ENCODE results near the gene SND1.
"Not testable (repeated sequence)": the region's sequence is repeated elsewhere in the genome, so short reads cannot be mapped to it uniquely, and the experiment has no call there.

Gene SND1

DNA sequence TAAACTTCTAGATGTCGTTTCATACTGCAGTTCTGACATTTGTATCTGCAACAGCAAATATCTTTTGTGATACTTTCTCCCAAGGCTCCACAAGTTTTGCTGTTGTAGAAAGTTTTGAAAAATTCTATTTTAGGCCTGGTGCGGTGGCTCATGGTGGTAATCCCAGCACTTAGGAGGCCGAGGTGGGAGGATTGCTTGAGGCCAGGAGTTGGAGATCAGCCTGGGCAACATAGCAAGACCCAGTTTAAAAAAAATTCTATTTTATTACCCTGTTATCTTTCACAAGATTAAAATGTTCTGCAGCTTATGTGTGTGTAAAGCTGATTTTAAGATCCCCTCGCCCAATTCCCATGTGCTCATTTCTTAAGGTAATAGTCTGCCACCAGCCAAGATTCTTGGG is 1.4 kb downstream of the SND1 start:
- no peak for DNase-seq

- DNase-seq, result no peak
Measured at GRCh38 chr7:127654404-127655394, 2.7 kb downstream of the SND1 start.

GRCh38 chr7:127655720-127656119 is 3.7 kb downstream of the SND1 start:
- no peak for DNase-seq

- DNase-seq, result no peak
Measured at GRCh38 chr7:127657500-127657899, 5.5 kb downstream of the SND1 start.

DNA sequence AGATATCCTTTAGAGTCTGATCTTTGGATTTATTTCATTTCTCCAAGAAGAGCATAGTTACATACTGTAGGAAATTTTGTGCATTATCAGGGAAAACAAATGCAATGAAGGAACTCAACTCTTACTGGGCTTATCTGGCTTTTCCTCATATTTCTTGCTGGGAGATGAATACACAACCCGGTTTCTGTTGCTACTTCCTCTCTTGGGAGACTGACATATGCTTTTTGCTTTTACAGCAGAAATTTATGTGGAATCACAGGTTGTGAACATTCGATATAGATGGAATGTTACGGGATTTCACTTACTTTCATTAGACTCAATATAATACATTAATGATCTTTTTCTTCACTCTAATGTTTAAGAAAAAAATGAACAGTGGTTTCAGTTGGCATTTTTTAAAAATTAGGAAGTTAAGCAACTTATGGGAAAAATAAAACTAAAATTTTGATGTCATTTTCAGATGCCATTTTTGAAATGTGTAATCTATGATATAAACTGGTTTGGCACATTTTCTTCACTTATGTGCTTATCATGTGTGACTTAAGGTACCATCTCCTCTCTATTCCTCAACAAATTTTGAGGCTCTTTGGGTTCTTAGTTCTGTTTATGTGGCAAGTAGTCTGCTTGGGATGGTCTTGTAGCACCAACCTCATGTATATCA is 7.1 kb downstream of the SND1 start:
- no peak for DNase-seq

DNA sequence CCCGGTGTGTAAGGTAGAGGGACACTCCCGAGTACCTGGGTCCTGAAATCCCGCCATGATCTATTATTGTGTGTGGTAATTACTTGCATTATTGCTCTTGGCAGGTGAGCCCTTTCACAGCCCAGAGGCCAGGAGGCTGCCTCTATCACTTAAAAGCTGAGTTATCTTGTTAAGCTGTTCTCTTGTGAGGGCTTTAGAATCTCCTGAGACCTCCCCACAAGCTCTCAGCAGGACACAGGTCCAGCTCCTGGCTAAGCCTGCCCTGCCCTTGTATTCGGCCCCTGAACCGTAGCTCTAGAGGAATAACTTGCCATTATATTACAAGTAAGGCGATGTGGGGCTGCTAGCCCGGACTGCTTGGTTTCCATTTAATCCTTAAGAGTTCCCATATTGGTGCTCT is 13.9 kb downstream of the SND1 start:
- no peak for DNase-seq

DNA sequence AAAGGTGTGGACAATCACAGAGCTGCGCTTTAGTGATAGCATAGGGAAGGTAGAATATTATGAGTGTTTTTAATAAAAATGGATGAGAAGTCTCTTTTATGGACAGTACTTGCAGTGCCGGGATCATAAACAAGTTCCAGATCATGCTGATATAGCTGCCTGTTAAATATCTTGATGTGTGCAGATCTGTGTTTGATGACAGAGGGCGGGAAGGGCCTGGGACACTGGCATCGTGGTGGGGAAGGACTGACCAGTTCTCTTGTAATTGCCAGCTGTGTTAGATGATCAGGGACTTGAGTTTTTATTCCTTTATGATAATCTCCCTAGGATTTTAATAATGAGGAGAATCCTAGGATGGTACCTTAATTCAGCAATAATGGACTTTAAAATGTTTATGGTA is 14.6 kb downstream of the SND1 start:
- no peak for DNase-seq

DNA sequence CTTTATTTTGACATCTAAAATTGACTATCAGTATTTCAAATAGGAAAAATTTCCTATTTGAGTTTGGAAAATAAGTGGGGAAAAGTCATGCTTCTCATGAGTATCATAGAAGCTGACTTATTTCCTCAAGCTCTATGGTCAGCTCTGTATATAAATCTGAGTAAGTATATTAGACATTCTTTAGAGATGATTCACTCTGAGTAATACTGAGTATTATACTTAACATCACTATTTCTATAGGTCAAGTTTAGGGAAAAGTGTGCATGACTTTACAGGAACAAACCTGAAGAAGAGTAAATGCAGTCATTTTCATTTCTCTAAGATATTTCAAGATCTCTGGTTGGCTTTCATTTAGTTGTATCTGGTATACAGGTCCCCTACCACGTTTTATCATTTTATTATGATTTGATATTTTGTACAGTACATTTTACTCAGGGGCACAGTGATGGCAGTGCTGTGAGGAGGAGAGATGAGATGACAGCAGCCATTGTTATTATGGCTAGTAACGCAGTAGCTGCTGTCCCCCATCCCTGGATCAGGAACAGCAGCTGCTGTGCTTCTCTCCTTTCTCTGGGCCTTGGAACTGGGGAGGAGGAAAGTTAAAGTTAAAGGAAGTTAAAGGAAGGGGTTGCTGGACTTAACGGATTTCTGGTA is 15.2 kb downstream of the SND1 start:
- DNase-seq, result no peak

- DNase-seq, result no peak
Measured at GRCh38 chr7:127667759-127668530, 16.0 kb downstream of the SND1 start.

GRCh38 chr7:127671341-127671740 is 19.3 kb downstream of the SND1 start:
- DNase-seq, result no peak

DNA sequence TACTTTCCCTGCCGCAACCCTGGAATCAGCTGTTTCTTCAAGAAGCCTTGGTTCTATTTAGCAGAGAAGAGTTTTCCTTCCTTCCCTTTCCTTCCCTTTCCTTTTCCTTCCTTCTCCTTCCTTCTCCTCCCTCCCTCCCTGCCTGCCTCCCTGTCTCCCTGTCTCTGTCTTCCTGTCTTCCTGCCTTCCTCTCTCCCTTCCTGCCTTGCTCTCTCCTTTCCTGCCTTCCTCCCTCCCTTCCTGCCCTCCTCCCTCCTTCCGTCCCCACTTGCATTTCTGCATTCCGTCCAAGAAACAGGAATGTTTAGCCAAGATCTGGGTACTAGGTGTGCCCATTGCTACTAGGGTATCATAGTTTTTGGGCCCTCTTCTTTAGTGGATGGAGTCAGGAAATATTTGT is 21.9 kb downstream of the SND1 start:
- no peak for DNase-seq

DNA sequence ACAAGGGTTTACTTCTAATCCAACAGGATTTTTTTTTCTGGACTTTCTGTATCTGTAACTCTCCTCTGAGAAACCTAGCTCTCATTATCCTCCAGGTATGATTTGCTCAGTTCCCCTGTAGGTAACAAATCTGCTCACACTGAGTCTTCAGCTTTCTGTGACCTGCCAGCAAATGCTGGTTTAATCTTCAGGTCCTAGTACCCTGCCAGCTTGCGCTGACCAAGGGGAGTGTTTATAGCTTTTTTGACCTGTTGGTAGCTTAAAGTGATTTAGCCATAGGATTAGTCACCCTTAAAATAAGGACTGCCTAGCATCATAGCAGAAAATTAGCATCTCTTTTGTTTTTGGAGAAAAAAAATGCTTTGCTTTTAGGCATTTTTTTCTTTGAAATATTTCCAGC is 22.4 kb downstream of the SND1 start:
- no peak for DNase-seq

- not testable (repeated sequence) for DNase-seq
Measured at GRCh38 chr7:127674923-127675322, 22.9 kb downstream of the SND1 start.

DNA sequence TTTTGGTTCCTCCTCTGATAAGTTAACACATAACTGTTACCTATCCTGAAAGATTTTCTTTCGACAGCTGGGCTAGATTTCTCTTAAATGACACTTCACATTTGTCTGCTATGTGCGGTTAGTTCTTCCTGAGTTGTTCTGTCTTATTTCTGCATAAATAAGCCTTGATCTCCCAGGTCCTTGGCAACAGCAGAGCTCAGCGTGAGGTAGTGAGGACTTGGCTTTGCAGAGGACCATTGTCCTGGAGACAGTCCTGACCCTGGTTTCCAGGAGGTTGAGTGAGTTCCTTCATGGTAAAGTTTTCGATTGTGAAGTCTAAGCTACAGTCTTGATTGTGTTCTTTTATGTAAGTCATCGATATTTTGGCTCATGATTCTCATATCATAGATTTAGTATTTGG is 23.7 kb downstream of the SND1 start:
- no peak for DNase-seq

GRCh38 chr7:127677433-127678230 is 25.6 kb downstream of the SND1 start:
- DNase-seq, result no peak

DNA sequence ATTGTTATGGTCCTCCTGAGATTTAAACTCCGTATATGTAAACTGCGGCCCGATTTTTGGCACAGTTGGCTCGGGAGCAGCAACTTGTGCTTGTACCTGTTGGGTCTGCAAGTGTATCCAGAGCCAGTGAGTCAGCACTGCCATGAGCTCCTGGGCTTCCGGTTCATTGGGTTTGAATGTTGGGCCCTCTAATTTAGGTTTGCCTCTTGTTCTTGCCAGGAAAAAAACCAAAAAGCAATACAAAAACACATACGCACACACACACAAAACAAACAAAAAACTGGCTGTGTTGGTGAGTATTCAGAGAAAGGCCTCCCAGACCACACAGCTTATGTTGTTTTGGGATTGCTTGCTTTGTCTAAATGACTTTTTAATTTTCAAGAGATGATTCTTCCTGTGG is 26.3 kb downstream of the SND1 start:
- no peak for DNase-seq

GRCh38 chr7:127678947-127679346 is 27.0 kb downstream of the SND1 start:
- DNase-seq, result no peak

GRCh38 chr7:127680983-127681382 is 29.0 kb downstream of the SND1 start:
- no peak for DNase-seq

GRCh38 chr7:127682140-127682539 is 30.1 kb downstream of the SND1 start:
- DNase-seq, result no peak

DNA sequence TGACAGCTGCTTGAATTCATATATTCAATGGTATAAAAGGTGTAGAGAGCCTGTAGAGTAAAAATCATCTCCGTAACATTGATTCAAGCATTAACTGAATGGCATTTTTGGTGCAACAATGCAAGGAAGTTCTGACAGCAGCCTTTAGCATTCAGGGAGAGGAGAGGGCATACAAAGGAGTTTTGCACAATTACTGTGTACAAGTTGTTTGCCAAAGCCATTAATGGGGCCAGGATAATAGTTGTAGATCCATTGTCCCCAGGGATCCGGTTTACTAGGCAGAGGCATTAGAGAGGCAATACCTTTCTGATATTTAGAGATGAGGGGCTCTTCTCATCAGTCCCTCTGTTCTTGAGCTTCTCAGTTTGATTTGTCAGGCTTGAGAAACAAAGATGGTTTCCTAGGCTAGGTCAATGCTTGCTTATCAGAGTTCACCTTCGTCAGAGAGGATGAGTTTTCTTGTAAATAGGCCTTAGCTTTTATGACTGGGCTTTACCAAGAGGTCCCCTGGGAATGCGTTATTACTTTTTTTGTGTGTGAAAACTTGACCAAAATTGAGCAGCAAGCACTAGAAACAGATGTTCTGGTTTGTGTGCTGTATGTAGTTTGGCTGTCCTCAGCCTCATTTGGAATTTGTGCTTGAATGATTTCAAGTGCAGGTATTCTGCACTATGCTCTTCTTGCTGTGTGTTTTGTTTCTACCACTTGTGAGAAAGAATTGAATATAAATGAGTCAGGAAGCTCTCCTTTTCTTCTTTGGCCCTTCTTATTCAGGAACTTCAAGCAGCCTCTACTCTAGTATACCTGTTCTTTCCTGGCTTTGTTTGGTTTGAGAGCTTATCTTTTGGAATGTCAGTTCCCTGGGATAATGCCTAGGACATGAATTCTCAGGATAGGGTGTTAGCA is 32.0 kb downstream of the SND1 start:
- no peak for DNase-seq

GRCh38 chr7:127689194-127689772 is 37.3 kb downstream of the SND1 start:
- DNase-seq, result no peak

Data from right hindlimb (tissue), 1 donor.